Esophagus (tissue), 2 donors: ENCODE results near the gene CENPK. TPM values are rescaled to one million over a fixed set of nuclear protein-coding genes. Genes with fewer than 3 reads are reported as not detected.

Experiments
- H3K27ac ChIP-seq, 2 donors: one replicate each; pipeline ENCODE4 v1.5.1; 2013; ENCODE audit warnings: low read depth in 2 of 2, mild to moderate bottlenecking in 2 of 2, inconsistent platforms in 1 of 2, low read length in 1 of 2, moderate library complexity in 1 of 2
- H3K27me3 ChIP-seq, 2 donors: one replicate each; pipeline ENCODE4 v1.6.1; 2013; ENCODE audit warnings: low read length in 2 of 2, control low read depth in 1 of 2, mild to moderate bottlenecking in 1 of 2; ENCODE audit not compliant: insufficient read depth in 2 of 2, control insufficient read depth in 1 of 2
- H3K36me3 ChIP-seq, 2 donors: one replicate each; pipeline ENCODE4 v1.6.1; 2013; ENCODE audit warnings: low read length in 1 of 2; ENCODE audit not compliant: control insufficient read depth in 2 of 2, insufficient read depth in 2 of 2
- H3K4me1 ChIP-seq, 2 donors: one replicate each; pipeline ENCODE4 v1.6.1; 2013; ENCODE audit warnings: low read length in 1 of 2; ENCODE audit not compliant: control insufficient read depth in 2 of 2, insufficient read depth in 2 of 2
- H3K4me3 ChIP-seq, 2 donors: one replicate each; pipeline ENCODE4 v1.5.1; 2013; ENCODE audit warnings: low read length in 2 of 2, mild to moderate bottlenecking in 2 of 2, low read depth in 1 of 2, moderate library complexity in 1 of 2
- H3K9me3 ChIP-seq, 2 donors: one replicate each; pipeline ENCODE4 v1.6.1; 2013; ENCODE audit warnings: mild to moderate bottlenecking in 2 of 2, low read depth in 1 of 2, low read length in 1 of 2, moderate library complexity in 1 of 2; ENCODE audit not compliant: control insufficient read depth in 2 of 2, insufficient read depth in 1 of 2
- WGBS, 2 donors: extraction: QIAGEN DNeasy Blood & Tissue Kit; methylation state at CpG; one replicate each; pipeline ENCODE4 v1.1.7; 2013; 5-methylcytosine and 5-hydroxymethylcytosine counted together
- polyA plus RNA-seq, 2 donors: library from polyadenylated mRNA; stranded (reverse); fragments of 200-250 nt; gene quantifications; one replicate each; pipeline ENCODE4 v1.2.3, GENCODE V29; 2013
- donor health status: healthy with polysubstance abuse.
- donor health status: Bipolar disorder and iron deficiency.

The CENPK gene
- polyA plus RNA-seq, 2 donors = 6.6 to 8.6 TPM

- Histone ChIP-seq H3K27me3 (no peaks in the 10 kb centered on the region), H3K4me1 (no peaks in the 10 kb centered on the region), H3K4me3 (no peak overlapping the region), H3K27ac (no peak overlapping the region), H3K9me3 (no peaks in the 10 kb centered on the region), H3K36me3 (no peaks in the 10 kb centered on the region)
- WGBS, 2 donors = 90 to 93% methylated on average over 3 of the region's 3 CpGs
These were observed 6.2 kb downstream of the CENPK start for GRCh38 chr5:65556718-65557117.

GRCh38 chr5:65556181-65556580 lies 6.8 kb downstream of the CENPK start:
- 80 to 84% methylated on average over 2 of the region's 2 CpGs for WGBS, 2 donors
- H3K4me1 ChIP-seq = no peaks in the 10 kb centered on the region
- no peaks in the 10 kb centered on the region for H3K36me3 ChIP-seq
- H3K27me3 ChIP-seq = no peaks in the 10 kb centered on the region
- H3K27ac ChIP-seq = no peak overlapping the region
- H3K9me3 ChIP-seq = no peaks in the 10 kb centered on the region
- no peak overlapping the region for H3K4me3 ChIP-seq

- H3K4me1 ChIP-seq = no peaks in the 10 kb centered on the region
- H3K27me3 ChIP-seq = no peaks in the 10 kb centered on the region
- H3K4me3 ChIP-seq = no peak overlapping the region
- H3K27ac ChIP-seq = no peak overlapping the region
- no peaks in the 10 kb centered on the region for H3K9me3 ChIP-seq
- H3K36me3 ChIP-seq = no peaks in the 10 kb centered on the region
These were observed 7.7 kb downstream of the CENPK start for GRCh38 chr5:65555287-65555686.

- H3K27me3 ChIP-seq = no peaks in the 10 kb centered on the region
- H3K4me1 ChIP-seq = no peaks in the 10 kb centered on the region
- H3K4me3 ChIP-seq = no peak overlapping the region
- H3K27ac ChIP-seq = no peak overlapping the region
- WGBS, 2 donors = 88 to 92% methylated on average over 5 of the region's 5 CpGs
- H3K9me3 ChIP-seq = no peaks in the 10 kb centered on the region
- no peaks in the 10 kb centered on the region for H3K36me3 ChIP-seq
These were observed 9.0 kb downstream of the CENPK start for GRCh38 chr5:65553941-65554340.

GRCh38 chr5:65548281-65548680 lies 14.7 kb downstream of the CENPK start:
- Histone ChIP-seq H3K27ac (no peak overlapping the region), H3K4me1 (no peaks in the 10 kb centered on the region), H3K36me3 (no peaks in the 10 kb centered on the region), H3K9me3 (no peaks in the 10 kb centered on the region), H3K27me3 (no peaks in the 10 kb centered on the region), H3K4me3 (no peak overlapping the region)
- 85 to 88% methylated on average over 7 of the region's 7 CpGs for WGBS, 2 donors

GRCh38 chr5:65546141-65546540 lies 16.8 kb downstream of the CENPK start:
- WGBS, 2 donors = 78 to 90% methylated on average over 5 of the region's 5 CpGs
- Histone ChIP-seq H3K27ac (no peak overlapping the region), H3K27me3 (no peaks in the 10 kb centered on the region), H3K36me3 (no peaks in the 10 kb centered on the region), H3K9me3 (no peaks in the 10 kb centered on the region), H3K4me1 (no peaks in the 10 kb centered on the region), H3K4me3 (no peak overlapping the region)

GRCh38 chr5:65544473-65544872 lies 18.5 kb downstream of the CENPK start:
- H3K36me3 ChIP-seq = no peaks in the 10 kb centered on the region
- 97 to 98% methylated on average over 4 of the region's 4 CpGs for WGBS, 2 donors
- no peak overlapping the region for H3K4me3 ChIP-seq
- H3K4me1 ChIP-seq = no peaks in the 10 kb centered on the region
- no peak overlapping the region for H3K27ac ChIP-seq
- no peaks in the 10 kb centered on the region for H3K27me3 ChIP-seq
- no peaks in the 10 kb centered on the region for H3K9me3 ChIP-seq

GRCh38 chr5:65539827-65540226 lies 23.1 kb downstream of the CENPK start:
- Histone ChIP-seq H3K36me3 (no peaks in the 10 kb centered on the region), H3K4me1 (no peaks in the 10 kb centered on the region), H3K4me3 (no peak overlapping the region), H3K27me3 (no peaks in the 10 kb centered on the region), H3K9me3 (no peaks in the 10 kb centered on the region), H3K27ac (no peak overlapping the region)

GRCh38 chr5:65535529-65535987 lies 27.4 kb downstream of the CENPK start:
- Histone ChIP-seq H3K4me1 (no peaks in the 10 kb centered on the region), H3K27me3 (no peaks in the 10 kb centered on the region), H3K4me3 (no peak overlapping the region), H3K36me3 (no peaks in the 10 kb centered on the region), H3K27ac (no peak overlapping the region), H3K9me3 (no peaks in the 10 kb centered on the region)
- 88 to 91% methylated on average over 6 of the region's 6 CpGs for WGBS, 2 donors

GRCh38 chr5:65530904-65531303 lies 32.1 kb downstream of the CENPK start:
- H3K4me1 ChIP-seq = no peaks in the 10 kb centered on the region
- 87 to 93% methylated on average over 1 of the region's 1 CpG for WGBS, 2 donors
- no peak overlapping the region for H3K4me3 ChIP-seq
- H3K27ac ChIP-seq = no peak overlapping the region
- no peaks in the 10 kb centered on the region for H3K27me3 ChIP-seq
- H3K9me3 ChIP-seq = no peaks in the 10 kb centered on the region
- H3K36me3 ChIP-seq = no peaks in the 10 kb centered on the region
